SIG-M5 treated with dmso at 0.1 percent for 504 hours (cell line): ENCODE results near the gene INPP5D.
A peak's percentile ranks its signal among the peaks of the same experiment; 100 is the strongest.

Source experiments
- DNase-seq: peaks from one replicate; lab custom pipeline; 2025; ENCODE audit not compliant: unreplicated experiment; lab: John Stamatoyannopoulos, UW

The INPP5D gene

GRCh38 chr2:233031556-233032500 is 28.3 kb upstream of the INPP5D start:
- no peak for DNase-seq

GRCh38 chr2:233032551-233033320 is 27.4 kb upstream of the INPP5D start, which contains the start of gene NEU2:
TSS of gene NEU2 (plus strand) at chr2:233032672. CDS start at chr2:233032672, 0 bp downstream.
- no peak for DNase-seq

GRCh38 chr2:233033672-233034071 is 26.5 kb upstream of the INPP5D start:
- DNase-seq: no peak

GRCh38 chr2:233034091-233034882 is 25.9 kb upstream of the INPP5D start:
- DNase-seq: no peak

GRCh38 chr2:233035426-233036161 is 24.5 kb upstream of the INPP5D start:
- DNase-seq: no peak

GRCh38 chr2:233036162-233036838 is 23.8 kb upstream of the INPP5D start:
- DNase-seq: no peak

- no peak for DNase-seq
Measured at GRCh38 chr2:233037078-233037477, 23.1 kb upstream of the INPP5D start.

- DNase-seq: no peak
Measured at GRCh38 chr2:233039212-233039845, 20.8 kb upstream of the INPP5D start.

- no peak for DNase-seq
Measured at GRCh38 chr2:233039846-233040530, 20.2 kb upstream of the INPP5D start.

- DNase-seq: no peak
Measured at GRCh38 chr2:233040571-233040970, 19.6 kb upstream of the INPP5D start.

GRCh38 chr2:233041722-233042323 is 18.3 kb upstream of the INPP5D start:
- peak; percentile 42 for DNase-seq

- no peak for DNase-seq
Measured at GRCh38 chr2:233042549-233042948, 17.6 kb upstream of the INPP5D start.

- no peak for DNase-seq
Measured at GRCh38 chr2:233044974-233045605, 15.1 kb upstream of the INPP5D start.

- no peak for DNase-seq
Measured at GRCh38 chr2:233047206-233047605, 12.9 kb upstream of the INPP5D start.

GRCh38 chr2:233047667-233048066 is 12.5 kb upstream of the INPP5D start:
- DNase-seq: no peak

- no peak for DNase-seq
Measured at GRCh38 chr2:233048569-233049193, 11.5 kb upstream of the INPP5D start.

GRCh38 chr2:233049194-233049761 is 10.9 kb upstream of the INPP5D start:
- no peak for DNase-seq
